ENCODE measurements around the gene HNRNPA2B1.
A peak's percentile ranks its signal among the peaks of the same experiment; 100 is the strongest.

Gene HNRNPA2B1

GRCh38 chr7:26200444-26201246 lies at the start of gene HNRNPA2B1:
TSS of gene HNRNPA2B1 (minus strand) at chr7:26200746. CDS start at chr7:26200577, 169 bp downstream.
- DNase-seq (ENCODE audit: low read depth, low spot score) = peak; percentile 97

GRCh38 chr7:26250239-26250638 lies 49.7 kb upstream of the HNRNPA2B1 start:
- no peak for DNase-seq (ENCODE audit: low read depth, low spot score)

- no peak for DNase-seq (ENCODE audit: low read depth, low spot score)
Measured at GRCh38 chr7:26245150-26245549, 44.6 kb upstream of the HNRNPA2B1 start.

- no peak for DNase-seq (ENCODE audit: low read depth, low spot score)
Measured at GRCh38 chr7:26238032-26238431, 37.5 kb upstream of the HNRNPA2B1 start.

- DNase-seq (ENCODE audit: low read depth, low spot score) = no peak
Measured at GRCh38 chr7:26237035-26237807, 36.7 kb upstream of the HNRNPA2B1 start.

- no peak for DNase-seq (ENCODE audit: low read depth, low spot score)
Measured at GRCh38 chr7:26233902-26234511, 33.5 kb upstream of the HNRNPA2B1 start.

- DNase-seq (ENCODE audit: low read depth, low spot score) = no peak
Measured at GRCh38 chr7:26227987-26228386, 27.4 kb upstream of the HNRNPA2B1 start.

- DNase-seq (ENCODE audit: low read depth, low spot score) = no peak
Measured at GRCh38 chr7:26224359-26224758, 23.8 kb upstream of the HNRNPA2B1 start.

- no peak for DNase-seq (ENCODE audit: low read depth, low spot score)
Measured at GRCh38 chr7:26216049-26216448, 15.5 kb upstream of the HNRNPA2B1 start.

- no peak for DNase-seq (ENCODE audit: low read depth, low spot score)
Measured at GRCh38 chr7:26213807-26214515, 13.4 kb upstream of the HNRNPA2B1 start.

GRCh38 chr7:26212921-26213718 lies 12.6 kb upstream of the HNRNPA2B1 start:
- DNase-seq (ENCODE audit: low read depth, low spot score) = no peak

GRCh38 chr7:26208040-26208439 lies 7.5 kb upstream of the HNRNPA2B1 start:
- no peak for DNase-seq (ENCODE audit: low read depth, low spot score)

- no peak for DNase-seq (ENCODE audit: low read depth, low spot score)
Measured at GRCh38 chr7:26203016-26203415, 2.5 kb upstream of the HNRNPA2B1 start.

- DNase-seq (ENCODE audit: low read depth, low spot score) = peak; percentile 32
Measured at GRCh38 chr7:26202019-26202990, 1.8 kb upstream of the HNRNPA2B1 start.

- DNase-seq (ENCODE audit: low read depth, low spot score) = peak; percentile 72
Measured at GRCh38 chr7:26201247-26202018, 887 bp upstream of the HNRNPA2B1 start, which contains the start of gene CBX3. TSS of gene CBX3 (plus strand) at chr7:26201745. CDS start at chr7:26202999, 1,254 bp downstream.

GRCh38 chr7:26200038-26200443 lies 505 bp downstream of the HNRNPA2B1 start:
- DNase-seq (ENCODE audit: low read depth, low spot score) = peak; percentile 61

- peak; percentile 41 for DNase-seq (ENCODE audit: low read depth, low spot score)
Measured at GRCh38 chr7:26199301-26200037, 1.1 kb downstream of the HNRNPA2B1 start.

GRCh38 chr7:26198781-26199169 lies 1.8 kb downstream of the HNRNPA2B1 start:
- no peak for DNase-seq (ENCODE audit: low read depth, low spot score)
